K562 (cell line): ENCODE data around the gene CRYZL1. TPM values are rescaled to one million over a fixed set of nuclear protein-coding genes. Genes with fewer than 3 reads are reported as not detected.

ENCODE experiments used
- CAMTA2 ChIP-seq: fragments of 250-450 bp; sonication (Bioruptor Pico); conservative IDR thresholded peaks from 2 replicates; pipeline ENCODE4 v1.5.1; 2022
- KLF6 ChIP-seq: fragments of 250-450 bp; sonication (Bioruptor Pico); IDR thresholded peaks from 2 replicates; pipeline ENCODE4 v1.4.0; 2020; ENCODE audit warnings: mild to moderate bottlenecking, moderate library complexity, borderline replicate concordance
- LEF1 ChIP-seq: fragments of 450-650 bp; IDR thresholded peaks from 2 replicates; pipeline ENCODE4 v1.6.1; 2016; ENCODE audit warnings: mild to moderate bottlenecking
- MAZ ChIP-seq, 2 experiments: fragments of 450-650 bp in 1 of 2; sonication (generic) in 1 of 2; formaldehyde crosslinking; IDR thresholded peaks in 1 of 2; conservative IDR thresholded peaks in 1 of 2; 2 replicates each; pipeline versions ENCODE4 v1.4.0 to v1.5.0; 2020; ENCODE audit warnings: mild to moderate bottlenecking in 1 of 2, missing genetic modification reagents in 1 of 2
- MTA1 ChIP-seq: fragments of 450-650 bp; IDR thresholded peaks from 2 replicates; pipeline ENCODE4 v1.6.1; 2017; ENCODE audit warnings: borderline replicate concordance
- MTA2 ChIP-seq: fragments of 450-650 bp; IDR thresholded peaks from 2 replicates; pipeline ENCODE4 v1.6.1; 2016; ENCODE audit warnings: low read depth
- NRF1 ChIP-seq, 2 experiments: fragments of 450-650 bp; IDR thresholded peaks in 1 of 2; conservative IDR thresholded peaks in 1 of 2; 2 replicates each; pipeline ENCODE4 v1.6.1; 2014; ENCODE audit warnings: mild to moderate bottlenecking in 2 of 2
- POLR2G ChIP-seq: fragments of 200-400 bp; formaldehyde crosslinking; IDR thresholded peaks from 2 replicates; pipeline ENCODE4 v1.6.1; 2017; ENCODE audit warnings: low read depth, mild to moderate bottlenecking, antibody characterized with exemption, low read length, moderate library complexity
- RERE ChIP-seq: sonication (generic); formaldehyde crosslinking; IDR thresholded peaks from 2 replicates; pipeline ENCODE4 v1.8.0; 2023; ENCODE audit warnings: missing genetic modification reagents, mild to moderate bottlenecking, borderline replicate concordance
- SIN3B ChIP-seq: fragments of 450-650 bp; IDR thresholded peaks from 2 replicates; pipeline ENCODE4 v1.6.1; 2017; ENCODE audit warnings: low read depth, mild to moderate bottlenecking, moderate library complexity
- SNRNP70 ChIP-seq: fragments of 200-400 bp; formaldehyde crosslinking; optimal IDR thresholded peaks from 2 replicates; pipeline ENCODE3; 2017; ENCODE audit warnings: low read depth, low read length
- SRSF1 ChIP-seq: fragments of 200-400 bp; formaldehyde crosslinking; IDR thresholded peaks from 2 replicates; pipeline ENCODE4 v1.6.1; 2017; ENCODE audit warnings: mild to moderate bottlenecking, low read depth, low read length, moderate library complexity
- THAP7 ChIP-seq: fragments of 250-450 bp; sonication (Bioruptor Pico); IDR thresholded peaks from 2 replicates; pipeline ENCODE4 v1.5.0; 2021
- ZKSCAN3 ChIP-seq: fragments of 250-450 bp; sonication (Bioruptor Pico); IDR thresholded peaks from 2 replicates; pipeline ENCODE4 v1.4.0; 2020
- ZNF133 ChIP-seq: fragments of 250-450 bp; sonication (Bioruptor Pico); IDR thresholded peaks from 2 replicates; pipeline ENCODE4 v1.4.0; 2020; ENCODE audit warnings: mild to moderate bottlenecking
- ZNF253 ChIP-seq: fragments of 250-450 bp; sonication (Bioruptor Pico); conservative IDR thresholded peaks from 2 replicates; pipeline ENCODE4 v1.6.1; 2021; ENCODE audit warnings: mild to moderate bottlenecking
- ZNF354B ChIP-seq: fragments of 250-450 bp; sonication (Bioruptor Pico); IDR thresholded peaks from 2 replicates; pipeline ENCODE4 v1.4.0; 2020
- ZNF444 ChIP-seq: fragments of 250-450 bp; sonication (Bioruptor Pico); IDR thresholded peaks from 2 replicates; pipeline ENCODE4 v1.4.0; 2020; ENCODE audit warnings: mild to moderate bottlenecking, moderate library complexity
- ZNF589 ChIP-seq: fragments of 200-800 bp; sonication (Bioruptor generic); IDR thresholded peaks from 2 replicates; pipeline ENCODE4 v1.6.1; 2016; ENCODE audit warnings: low read depth, missing genetic modification characterization, missing compliant biosample characterization
- ZNF740 ChIP-seq, 3 experiments: fragments of 200-800 bp in 1 of 3; sonication (Bioruptor generic) in 1 of 3; sonication (generic) in 1 of 3; formaldehyde crosslinking in 1 of 3; IDR thresholded peaks; 2 replicates each; pipeline versions ENCODE4 v1.6.1 to v1.8.0; 2016 to 2022; ENCODE audit warnings: mild to moderate bottlenecking in 2 of 3, missing compliant biosample characterization in 2 of 3, missing genetic modification characterization in 2 of 3, missing genetic modification reagents in 1 of 3
- ZNF79 ChIP-seq: fragments of 250-450 bp; sonication (Bioruptor Pico); IDR thresholded peaks from 2 replicates; pipeline ENCODE4 v1.4.0; 2020; ENCODE audit warnings: low read depth, mild to moderate bottlenecking, moderate library complexity
- polyA plus RNA-seq, 8 experiments: library from polyadenylated mRNA; depleted of rRNA in 4 of 8; stranded (reverse) in 5 of 8; unstranded in 3 of 8; fragments of >200 nt; fragmentation: Nextera tagmentation in 2 of 8; fragmentation: Illumina TruSeq in 1 of 8; extraction: Ambion mirVana in 2 of 8; extraction: Trizol in 1 of 8; gene quantifications; 2 replicates each; pipeline versions ENCODE4 v1.2.1 to v1.2.3, GENCODE V29; 2011 to 2014; ENCODE audit warnings: inconsistent platforms in 1 of 8, missing spikeins in 1 of 8
- total RNA-seq, 7 experiments: library from RNA; depleted of rRNA in 6 of 7; stranded (reverse); fragments of >200 nt in 6 of 7; fragmentation: Illumina TruSeq in 2 of 7; extraction: Trizol in 2 of 7; gene quantifications; 2 replicates each; pipeline versions ENCODE4 v1.2.1 to v1.2.3, GENCODE V29; 2011 to 2021; ENCODE audit warnings: low replicate concordance in 1 of 7
- TF ChIP-seq, protein P1 (sequence below): fragments of 450-650 bp; IDR thresholded peaks from 2 replicates; pipeline ENCODE4 v1.7.0; 2016; ENCODE audit warnings: borderline replicate concordance

Gene CRYZL1
- total and polyA plus RNA-seq, 9 of the 15 experiments (the other 6 are each of a cell fraction or from before 2014, with no cell fraction given): 19.9 to 98.2 (median 39.2) TPM

GRCh38 chr21:33684068-33684467 lies 42.5 kb upstream of the CRYZL1 start (continued):
- TF ChIP-seq SRSF1 (no peak), ZNF253 (CRISPR knock-in tag) (no peak), RERE (CRISPR knock-in tag) (no peak), SNRNP70 (no peak), ZNF740 (CRISPR knock-in tag; IDR thresholded peaks at IDR 0.05) (no peak), ZNF740 (tag; IDR thresholded peaks at IDR 0.05) (no peak), ZNF354B (no peak), MTA1 (0 out of 2 replicates have a peak, but pooled peaks have one; percentile 30), ZNF589 (CRISPR knock-in tag) (no peak), MTA2 (no peak), KLF6 (CRISPR knock-in tag) (no peak), THAP7 (CRISPR knock-in tag) (0 out of 2 replicates have a peak, but pooled peaks have one; percentile 46), ZNF133 (CRISPR knock-in tag) (no peak), ZNF444 (CRISPR knock-in tag) (no peak), NRF1 (conservative IDR thresholded peaks at IDR 0.05 in 1 of 2, IDR thresholded peaks at IDR 0.05 in 1 of 2) (no peak), ZKSCAN3 (CRISPR knock-in tag) (no peak), POLR2G (no peak), LEF1 (no peak), CAMTA2 (no peak), MAZ (CRISPR knock-in tag; conservative IDR thresholded peaks at IDR 0.05 in 1 of 2, IDR thresholded peaks at IDR 0.05 in 1 of 2) (no peak), ZNF79 (CRISPR knock-in tag) (no peak), SIN3B (no peak)
- TF ChIP-seq, protein P1, sequence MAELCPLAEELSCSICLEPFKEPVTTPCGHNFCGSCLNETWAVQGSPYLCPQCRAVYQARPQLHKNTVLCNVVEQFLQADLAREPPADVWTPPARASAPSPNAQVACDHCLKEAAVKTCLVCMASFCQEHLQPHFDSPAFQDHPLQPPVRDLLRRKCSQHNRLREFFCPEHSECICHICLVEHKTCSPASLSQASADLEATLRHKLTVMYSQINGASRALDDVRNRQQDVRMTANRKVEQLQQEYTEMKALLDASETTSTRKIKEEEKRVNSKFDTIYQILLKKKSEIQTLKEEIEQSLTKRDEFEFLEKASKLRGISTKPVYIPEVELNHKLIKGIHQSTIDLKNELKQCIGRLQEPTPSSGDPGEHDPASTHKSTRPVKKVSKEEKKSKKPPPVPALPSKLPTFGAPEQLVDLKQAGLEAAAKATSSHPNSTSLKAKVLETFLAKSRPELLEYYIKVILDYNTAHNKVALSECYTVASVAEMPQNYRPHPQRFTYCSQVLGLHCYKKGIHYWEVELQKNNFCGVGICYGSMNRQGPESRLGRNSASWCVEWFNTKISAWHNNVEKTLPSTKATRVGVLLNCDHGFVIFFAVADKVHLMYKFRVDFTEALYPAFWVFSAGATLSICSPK: no peak
